Measurements from ENCODE around the gene CSNK2A1.

The CSNK2A1 gene

DNA sequence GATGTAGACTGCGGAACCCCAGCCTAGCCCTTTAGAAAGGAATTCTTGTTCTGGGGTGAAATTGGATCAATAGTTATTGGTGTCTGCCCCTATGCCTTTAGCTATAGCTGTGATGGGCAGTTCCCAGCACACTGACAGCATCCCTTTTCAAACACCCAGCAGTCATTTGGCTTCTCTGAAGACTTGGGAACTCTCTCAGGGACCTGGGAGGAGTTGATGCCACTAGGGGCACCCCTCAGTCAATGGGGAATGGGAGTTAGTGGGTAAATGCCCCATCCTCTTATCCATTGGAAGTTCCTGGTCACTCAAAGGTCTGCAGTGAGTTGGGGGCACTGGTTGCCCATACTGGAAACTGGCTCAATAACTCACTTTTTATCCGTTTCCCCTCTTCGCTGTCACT is 31.6 kb upstream of the CSNK2A1 start:
- Histone ChIP-seq H3K4me1 (ENCODE audit: control insufficient read depth, insufficient read depth, low read length) (peaks cover 5% of the 10 kb centered on the region), H3K36me3 (ENCODE audit: control insufficient read depth, insufficient read depth, low read length) (no peaks in the 10 kb centered on the region), H3K9ac (ENCODE audit: low read length) (no peak overlapping the region), H3K9me3 (ENCODE audit: control insufficient read depth, low read length) (no peaks in the 10 kb centered on the region), H3K4me3 (ENCODE audit: low read length) (no peak overlapping the region), H3K27me3 (ENCODE audit: control insufficient read depth, insufficient read depth, low read length) (peaks cover 21% of the 10 kb centered on the region)

DNA sequence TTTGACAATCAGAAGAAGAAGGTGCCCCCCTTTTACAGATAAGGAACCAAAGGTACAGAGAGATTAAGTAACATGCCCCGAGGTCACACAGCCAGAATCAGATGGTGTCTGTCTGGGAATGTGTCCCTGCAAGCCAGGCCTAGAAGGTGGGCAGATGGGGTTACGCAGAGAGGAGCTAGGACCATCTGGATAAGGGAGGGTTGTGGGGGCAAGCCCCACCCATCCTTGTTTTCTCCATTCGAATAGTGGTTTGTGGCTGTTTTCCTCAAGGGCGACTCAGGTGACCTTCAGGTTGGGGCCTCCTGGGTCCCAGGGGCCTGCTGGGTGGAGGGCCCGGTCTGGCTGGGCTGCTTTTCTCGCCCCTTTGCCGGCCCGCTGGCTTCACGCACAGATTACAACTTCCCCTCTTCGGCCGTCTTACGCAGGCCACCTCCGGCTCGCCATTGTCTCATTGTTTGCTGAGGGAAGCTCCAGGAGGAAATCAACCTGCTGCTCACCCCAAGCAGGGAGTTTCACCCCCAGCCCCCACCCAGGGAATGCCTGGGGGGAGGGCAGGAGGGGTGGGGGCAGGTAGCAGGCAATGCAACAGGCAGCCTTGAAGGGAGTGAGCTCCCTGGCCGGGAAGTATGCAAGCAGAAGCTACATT is 30.8 kb upstream of the CSNK2A1 start:
- H3K27me3 ChIP-seq (ENCODE audit: control insufficient read depth, insufficient read depth, low read length) = peaks cover 21% of the 10 kb centered on the region
- H3K4me3 ChIP-seq (ENCODE audit: low read length) = no peak overlapping the region
- H3K36me3 ChIP-seq (ENCODE audit: control insufficient read depth, insufficient read depth, low read length) = no peaks in the 10 kb centered on the region
- peaks cover 5% of the 10 kb centered on the region for H3K4me1 ChIP-seq (ENCODE audit: control insufficient read depth, insufficient read depth, low read length)
- H3K9me3 ChIP-seq (ENCODE audit: control insufficient read depth, low read length) = no peaks in the 10 kb centered on the region
- H3K9ac ChIP-seq (ENCODE audit: low read length) = no peak overlapping the region

DNA sequence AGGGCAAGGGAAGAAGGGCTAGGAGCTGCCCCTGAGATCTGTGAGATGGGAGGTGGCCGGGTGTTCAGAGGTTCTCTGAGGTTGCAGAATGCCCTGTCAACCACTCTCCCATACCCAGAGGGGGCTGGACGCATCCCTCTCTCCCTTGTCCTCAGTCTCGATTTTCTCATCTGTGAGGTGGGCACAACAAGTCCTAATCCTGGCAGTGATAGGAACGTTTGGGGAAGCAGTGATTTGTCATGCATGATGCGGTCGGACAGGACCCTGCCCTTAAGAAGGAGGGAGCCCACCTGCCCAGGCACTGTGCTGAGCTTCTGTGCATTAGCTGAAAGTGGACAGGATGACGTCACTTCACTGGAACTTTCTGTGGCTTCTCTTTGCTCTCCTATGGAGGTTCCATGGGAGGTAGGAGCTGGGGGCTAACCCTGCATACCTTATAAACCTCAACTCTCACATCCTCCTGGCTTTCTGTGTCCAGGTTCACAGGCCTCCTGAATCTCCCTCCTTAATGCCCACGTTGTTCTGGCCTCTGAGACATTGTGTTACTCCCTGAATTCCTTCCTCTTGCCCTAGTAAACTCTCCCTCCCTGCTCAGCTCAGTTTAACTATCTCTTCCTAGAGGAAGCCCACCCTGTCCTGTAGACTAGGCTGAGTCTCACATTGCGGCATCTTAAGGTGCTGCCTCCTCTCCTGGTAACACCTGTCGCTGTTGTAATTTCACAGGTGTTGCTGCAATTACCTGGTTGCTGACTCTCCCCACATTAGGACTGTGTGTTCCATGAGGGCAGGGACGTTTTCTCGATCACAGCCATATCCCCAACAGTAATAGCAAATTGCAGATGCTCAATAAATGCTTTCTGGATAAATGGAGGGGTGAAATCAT is 30.1 kb upstream of the CSNK2A1 start:
- Histone ChIP-seq H3K27me3 (ENCODE audit: control insufficient read depth, insufficient read depth, low read length) (peaks cover 21% of the 10 kb centered on the region), H3K4me3 (ENCODE audit: low read length) (no peak overlapping the region), H3K36me3 (ENCODE audit: control insufficient read depth, insufficient read depth, low read length) (no peaks in the 10 kb centered on the region), H3K4me1 (ENCODE audit: control insufficient read depth, insufficient read depth, low read length) (peaks cover 5% of the 10 kb centered on the region), H3K9ac (ENCODE audit: low read length) (no peak overlapping the region), H3K9me3 (ENCODE audit: control insufficient read depth, low read length) (no peaks in the 10 kb centered on the region)

DNA sequence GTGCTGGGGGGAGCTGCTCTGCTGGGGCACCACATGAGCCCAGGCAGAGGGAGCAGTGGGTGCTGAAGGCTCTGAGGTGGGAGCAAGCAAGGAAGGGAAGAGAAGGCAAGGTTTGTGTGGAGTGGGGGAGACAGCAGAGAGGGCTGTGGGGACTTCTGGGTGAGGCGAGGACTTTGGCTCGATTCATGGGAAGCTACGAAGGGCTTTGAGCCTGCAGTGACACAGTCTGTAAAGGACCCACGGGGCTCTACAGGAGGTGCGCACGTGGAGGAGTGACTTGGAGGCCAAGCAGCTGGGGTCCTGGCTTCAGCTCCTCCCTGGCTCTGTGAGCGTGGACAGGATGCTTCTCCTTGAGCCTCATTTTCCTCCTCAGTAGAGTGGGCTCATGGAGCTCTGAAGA is 29.1 kb upstream of the CSNK2A1 start:
- Histone ChIP-seq H3K9ac (ENCODE audit: low read length) (no peak overlapping the region), H3K36me3 (ENCODE audit: control insufficient read depth, insufficient read depth, low read length) (no peaks in the 10 kb centered on the region), H3K27me3 (ENCODE audit: control insufficient read depth, insufficient read depth, low read length) (peaks cover 25% of the 10 kb centered on the region), H3K4me3 (ENCODE audit: low read length) (no peak overlapping the region), H3K9me3 (ENCODE audit: control insufficient read depth, low read length) (no peaks in the 10 kb centered on the region), H3K4me1 (ENCODE audit: control insufficient read depth, insufficient read depth, low read length) (peaks cover 5% of the 10 kb centered on the region)

DNA sequence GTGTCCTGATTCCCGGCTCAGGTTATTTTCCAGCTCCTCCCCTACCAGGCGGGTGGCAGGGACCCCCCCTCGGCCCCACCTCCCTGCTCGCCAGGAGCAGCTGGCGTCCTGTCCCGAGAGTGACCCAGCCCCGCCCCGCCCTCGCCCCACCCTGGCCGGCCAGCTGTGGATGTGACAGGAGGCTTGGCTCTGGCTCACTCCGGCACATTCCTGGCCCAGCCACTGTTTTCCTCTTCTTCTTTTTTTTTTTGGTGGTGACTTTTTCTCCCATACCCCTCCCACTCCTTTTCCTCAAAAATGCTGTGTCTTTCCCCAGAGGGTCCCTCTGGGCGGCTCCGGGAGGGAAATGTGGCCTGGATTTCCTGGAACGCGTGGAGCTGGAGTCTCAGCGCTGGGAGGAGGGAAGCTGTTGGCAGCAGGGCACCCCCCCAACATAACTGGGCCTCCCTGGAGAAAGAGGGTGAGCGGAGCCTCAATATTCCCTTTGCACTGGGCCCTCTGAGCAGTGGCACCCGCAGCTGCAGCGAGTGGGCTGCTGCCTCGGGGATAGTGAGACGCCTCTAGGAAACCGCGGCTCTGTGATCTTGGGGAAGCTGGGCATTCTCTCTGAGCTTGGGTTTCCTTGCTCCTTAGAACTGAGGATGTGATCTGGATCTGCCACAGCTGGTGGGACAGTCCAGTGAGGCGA is 28.3 kb upstream of the CSNK2A1 start:
- no peaks in the 10 kb centered on the region for H3K9me3 ChIP-seq (ENCODE audit: control insufficient read depth, low read length)
- peaks cover 5% of the 10 kb centered on the region for H3K4me1 ChIP-seq (ENCODE audit: control insufficient read depth, insufficient read depth, low read length)
- peaks cover 31% of the 10 kb centered on the region for H3K27me3 ChIP-seq (ENCODE audit: control insufficient read depth, insufficient read depth, low read length)
- H3K36me3 ChIP-seq (ENCODE audit: control insufficient read depth, insufficient read depth, low read length) = no peaks in the 10 kb centered on the region
- no peak overlapping the region for H3K4me3 ChIP-seq (ENCODE audit: low read length)
- H3K9ac ChIP-seq (ENCODE audit: low read length) = no peak overlapping the region

DNA sequence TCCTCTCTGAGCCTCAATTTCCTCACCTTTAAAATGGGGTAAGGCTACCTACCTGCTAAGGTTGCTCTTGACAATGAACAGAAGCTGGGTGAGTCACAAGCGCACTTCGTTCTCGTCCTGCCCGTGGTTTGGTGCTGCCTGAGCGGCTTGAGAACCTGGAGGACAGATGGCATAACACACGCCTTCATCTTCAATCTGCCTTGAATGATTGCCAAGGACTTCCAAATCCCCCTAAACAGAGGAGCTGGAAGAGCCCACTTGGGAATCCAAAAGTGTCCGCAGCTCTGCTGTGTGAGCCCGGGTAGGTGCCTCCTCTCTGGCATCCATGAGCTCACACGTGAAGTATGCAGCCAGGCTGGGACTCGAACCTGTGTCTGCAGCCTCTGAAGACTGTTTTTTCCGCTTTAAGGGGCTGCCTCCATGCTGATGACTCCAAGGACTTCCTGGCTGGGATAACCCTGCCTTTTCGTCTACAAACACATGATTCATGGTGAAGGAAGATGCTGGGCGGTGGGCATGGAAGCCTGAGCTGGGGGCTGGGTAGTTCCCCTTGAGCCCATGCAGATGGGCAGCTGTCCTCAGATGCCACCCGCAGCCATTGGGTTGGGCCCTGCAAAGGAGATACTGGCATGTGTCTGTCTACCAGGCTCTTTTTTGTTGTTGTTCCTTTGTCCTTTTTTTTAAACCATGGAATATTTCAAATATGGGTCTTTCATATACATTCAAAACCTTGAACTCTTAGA is 25.3 kb upstream of the CSNK2A1 start:
- Histone ChIP-seq H3K27me3 (ENCODE audit: control insufficient read depth, insufficient read depth, low read length) (peaks cover 30% of the 10 kb centered on the region), H3K36me3 (ENCODE audit: control insufficient read depth, insufficient read depth, low read length) (no peaks in the 10 kb centered on the region), H3K9ac (ENCODE audit: low read length) (no peak overlapping the region), H3K4me3 (ENCODE audit: low read length) (no peak overlapping the region), H3K9me3 (ENCODE audit: control insufficient read depth, low read length) (no peaks in the 10 kb centered on the region), H3K4me1 (ENCODE audit: control insufficient read depth, insufficient read depth, low read length) (peaks cover 5% of the 10 kb centered on the region)

DNA sequence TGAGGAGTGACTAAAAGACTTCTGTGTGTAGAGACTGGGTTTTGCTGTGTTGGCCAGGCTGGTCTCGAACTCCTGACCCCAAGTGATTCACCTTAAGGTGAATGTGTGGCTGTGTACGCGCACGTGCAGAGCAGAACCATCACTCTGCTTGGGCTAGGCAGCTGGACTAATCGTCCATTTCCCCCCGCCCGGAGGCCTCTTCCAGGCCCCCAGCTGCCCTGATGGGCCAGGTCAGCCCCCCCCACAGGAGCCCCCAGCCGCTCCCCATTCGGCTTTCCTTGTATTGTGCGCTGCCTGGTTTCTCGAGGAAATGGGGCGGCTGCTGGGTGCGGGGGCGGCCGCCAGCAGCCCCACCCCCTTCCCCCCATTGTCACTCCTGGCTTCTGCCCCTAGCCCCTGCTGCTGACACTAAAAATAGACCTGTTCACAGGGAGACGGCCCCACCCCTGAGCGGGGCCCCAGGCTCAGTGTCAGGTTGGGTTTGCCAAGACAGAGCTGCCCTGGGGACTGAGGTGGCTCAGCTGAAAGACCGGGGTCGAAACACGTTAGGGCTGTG is 24.6 kb upstream of the CSNK2A1 start:
- Histone ChIP-seq H3K27me3 (ENCODE audit: control insufficient read depth, insufficient read depth, low read length) (peaks cover 23% of the 10 kb centered on the region), H3K9ac (ENCODE audit: low read length) (no peak overlapping the region), H3K4me1 (ENCODE audit: control insufficient read depth, insufficient read depth, low read length) (peaks cover 5% of the 10 kb centered on the region), H3K4me3 (ENCODE audit: low read length) (no peak overlapping the region), H3K9me3 (ENCODE audit: control insufficient read depth, low read length) (no peaks in the 10 kb centered on the region), H3K36me3 (ENCODE audit: control insufficient read depth, insufficient read depth, low read length) (no peaks in the 10 kb centered on the region)

DNA sequence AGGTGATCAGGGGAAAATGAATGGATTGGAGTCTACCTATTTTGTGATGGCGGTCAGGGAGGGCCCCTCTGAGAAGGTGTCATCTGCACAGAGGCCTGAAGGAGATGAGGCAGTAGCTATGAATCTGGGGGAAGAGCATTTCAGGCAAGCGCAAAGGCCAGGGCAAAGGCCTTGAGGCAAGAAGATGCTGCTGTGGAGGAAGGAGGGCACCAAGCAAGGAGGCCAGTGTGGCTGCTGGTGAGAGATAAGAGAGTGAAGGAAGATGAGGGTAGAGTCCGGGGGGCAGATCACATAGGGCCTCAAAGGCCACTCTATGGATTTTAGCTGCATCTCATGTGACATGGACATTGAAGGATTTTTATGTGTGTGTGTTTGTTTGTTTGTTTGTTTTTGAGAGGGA is 20.6 kb upstream of the CSNK2A1 start:
- Histone ChIP-seq H3K9me3 (ENCODE audit: control insufficient read depth, low read length) (no peaks in the 10 kb centered on the region), H3K36me3 (ENCODE audit: control insufficient read depth, insufficient read depth, low read length) (no peaks in the 10 kb centered on the region), H3K4me3 (ENCODE audit: low read length) (no peak overlapping the region), H3K27me3 (ENCODE audit: control insufficient read depth, insufficient read depth, low read length) (peaks cover 10% of the 10 kb centered on the region), H3K9ac (ENCODE audit: low read length) (no peak overlapping the region), H3K4me1 (ENCODE audit: control insufficient read depth, insufficient read depth, low read length) (no peaks in the 10 kb centered on the region)

DNA sequence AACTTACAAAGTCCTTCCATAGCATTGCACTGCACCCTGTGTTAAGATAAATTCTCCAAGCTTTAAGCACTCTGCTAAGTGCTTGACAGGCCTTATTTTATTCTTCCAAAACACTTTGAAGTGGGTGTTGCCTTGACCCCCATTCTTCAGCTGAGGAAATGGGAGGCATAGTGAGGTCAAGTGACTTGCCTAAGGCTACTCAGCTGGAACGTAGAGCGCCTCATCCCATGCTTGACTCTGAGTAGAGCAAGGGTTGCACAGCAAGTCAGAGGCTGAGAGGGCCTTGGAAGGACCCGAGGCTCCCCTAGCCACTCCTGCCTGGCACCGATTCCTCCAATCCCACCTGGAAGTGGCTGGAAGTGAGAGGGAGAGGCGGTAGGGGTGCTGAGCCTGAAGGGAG is 19.6 kb upstream of the CSNK2A1 start:
- no peak overlapping the region for H3K4me3 ChIP-seq (ENCODE audit: low read length)
- H3K36me3 ChIP-seq (ENCODE audit: control insufficient read depth, insufficient read depth, low read length) = no peaks in the 10 kb centered on the region
- no peak overlapping the region for H3K9ac ChIP-seq (ENCODE audit: low read length)
- no peaks in the 10 kb centered on the region for H3K4me1 ChIP-seq (ENCODE audit: control insufficient read depth, insufficient read depth, low read length)
- H3K27me3 ChIP-seq (ENCODE audit: control insufficient read depth, insufficient read depth, low read length) = peaks cover 10% of the 10 kb centered on the region
- H3K9me3 ChIP-seq (ENCODE audit: control insufficient read depth, low read length) = no peaks in the 10 kb centered on the region

DNA sequence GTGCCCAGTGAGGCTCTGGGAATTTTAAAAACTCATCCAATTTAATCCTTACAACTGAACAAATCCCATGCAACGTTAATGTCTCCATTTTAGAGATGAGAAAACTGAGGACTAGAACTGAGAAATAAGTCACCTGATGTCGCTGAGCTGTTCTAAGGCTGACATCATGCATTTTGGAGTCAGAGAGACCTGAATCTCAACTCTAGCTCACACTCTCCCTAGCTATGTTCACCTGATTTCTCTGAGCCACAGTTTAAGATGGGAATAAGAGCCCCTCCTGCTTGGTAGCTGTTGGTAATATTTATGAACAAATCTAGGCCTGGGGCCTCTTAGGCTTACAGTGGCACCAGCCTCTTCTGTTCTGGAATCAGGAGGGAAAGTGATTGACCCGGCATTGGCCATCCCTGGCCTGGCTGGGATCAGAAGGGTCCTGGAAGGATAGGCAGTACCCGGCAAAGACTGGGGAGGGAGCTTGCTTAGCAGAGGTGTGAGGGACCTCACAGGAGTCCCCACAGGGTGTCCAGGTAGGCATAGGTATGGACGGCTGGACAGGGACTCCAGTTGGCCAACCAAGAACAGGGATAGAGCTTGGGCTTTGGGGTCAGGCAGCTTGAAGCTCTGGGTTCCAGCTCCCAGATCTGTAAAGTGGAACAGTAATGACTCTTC is 18.8 kb upstream of the CSNK2A1 start:
- Histone ChIP-seq H3K36me3 (ENCODE audit: control insufficient read depth, insufficient read depth, low read length) (no peaks in the 10 kb centered on the region), H3K4me1 (ENCODE audit: control insufficient read depth, insufficient read depth, low read length) (no peaks in the 10 kb centered on the region), H3K27me3 (ENCODE audit: control insufficient read depth, insufficient read depth, low read length) (peaks cover 3% of the 10 kb centered on the region), H3K9me3 (ENCODE audit: control insufficient read depth, low read length) (no peaks in the 10 kb centered on the region), H3K9ac (ENCODE audit: low read length) (no peak overlapping the region), H3K4me3 (ENCODE audit: low read length) (no peak overlapping the region)
